ENCODE data around the gene UQCC5.
"Not testable (repeated sequence)": the region's sequence is repeated elsewhere in the genome, so short reads cannot be mapped to it uniquely, and the experiment has no call there.

Gene UQCC5

GRCh38 chr3:52524258-52524751, 12.1 kb upstream of the UQCC5 start:
- H3K4me1 ChIP-seq: peaks cover 19% of the 10 kb centered on the region
- TF ChIP-seq, protein P1, sequence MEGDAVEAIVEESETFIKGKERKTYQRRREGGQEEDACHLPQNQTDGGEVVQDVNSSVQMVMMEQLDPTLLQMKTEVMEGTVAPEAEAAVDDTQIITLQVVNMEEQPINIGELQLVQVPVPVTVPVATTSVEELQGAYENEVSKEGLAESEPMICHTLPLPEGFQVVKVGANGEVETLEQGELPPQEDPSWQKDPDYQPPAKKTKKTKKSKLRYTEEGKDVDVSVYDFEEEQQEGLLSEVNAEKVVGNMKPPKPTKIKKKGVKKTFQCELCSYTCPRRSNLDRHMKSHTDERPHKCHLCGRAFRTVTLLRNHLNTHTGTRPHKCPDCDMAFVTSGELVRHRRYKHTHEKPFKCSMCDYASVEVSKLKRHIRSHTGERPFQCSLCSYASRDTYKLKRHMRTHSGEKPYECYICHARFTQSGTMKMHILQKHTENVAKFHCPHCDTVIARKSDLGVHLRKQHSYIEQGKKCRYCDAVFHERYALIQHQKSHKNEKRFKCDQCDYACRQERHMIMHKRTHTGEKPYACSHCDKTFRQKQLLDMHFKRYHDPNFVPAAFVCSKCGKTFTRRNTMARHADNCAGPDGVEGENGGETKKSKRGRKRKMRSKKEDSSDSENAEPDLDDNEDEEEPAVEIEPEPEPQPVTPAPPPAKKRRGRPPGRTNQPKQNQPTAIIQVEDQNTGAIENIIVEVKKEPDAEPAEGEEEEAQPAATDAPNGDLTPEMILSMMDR (IDR thresholded peaks at IDR 0.05; ENCODE audit: low read depth, low read length): no peak
- DNase-seq: peak; percentile 1
- H3K27me3 ChIP-seq: no peaks in the 10 kb centered on the region
- peaks cover 32% of the 10 kb centered on the region for H3K36me3 ChIP-seq
- no peak overlapping the region for H3K4me3 ChIP-seq (ENCODE audit: low read depth, low read length)
- no peaks in the 10 kb centered on the region for H3K9me3 ChIP-seq

DNA sequence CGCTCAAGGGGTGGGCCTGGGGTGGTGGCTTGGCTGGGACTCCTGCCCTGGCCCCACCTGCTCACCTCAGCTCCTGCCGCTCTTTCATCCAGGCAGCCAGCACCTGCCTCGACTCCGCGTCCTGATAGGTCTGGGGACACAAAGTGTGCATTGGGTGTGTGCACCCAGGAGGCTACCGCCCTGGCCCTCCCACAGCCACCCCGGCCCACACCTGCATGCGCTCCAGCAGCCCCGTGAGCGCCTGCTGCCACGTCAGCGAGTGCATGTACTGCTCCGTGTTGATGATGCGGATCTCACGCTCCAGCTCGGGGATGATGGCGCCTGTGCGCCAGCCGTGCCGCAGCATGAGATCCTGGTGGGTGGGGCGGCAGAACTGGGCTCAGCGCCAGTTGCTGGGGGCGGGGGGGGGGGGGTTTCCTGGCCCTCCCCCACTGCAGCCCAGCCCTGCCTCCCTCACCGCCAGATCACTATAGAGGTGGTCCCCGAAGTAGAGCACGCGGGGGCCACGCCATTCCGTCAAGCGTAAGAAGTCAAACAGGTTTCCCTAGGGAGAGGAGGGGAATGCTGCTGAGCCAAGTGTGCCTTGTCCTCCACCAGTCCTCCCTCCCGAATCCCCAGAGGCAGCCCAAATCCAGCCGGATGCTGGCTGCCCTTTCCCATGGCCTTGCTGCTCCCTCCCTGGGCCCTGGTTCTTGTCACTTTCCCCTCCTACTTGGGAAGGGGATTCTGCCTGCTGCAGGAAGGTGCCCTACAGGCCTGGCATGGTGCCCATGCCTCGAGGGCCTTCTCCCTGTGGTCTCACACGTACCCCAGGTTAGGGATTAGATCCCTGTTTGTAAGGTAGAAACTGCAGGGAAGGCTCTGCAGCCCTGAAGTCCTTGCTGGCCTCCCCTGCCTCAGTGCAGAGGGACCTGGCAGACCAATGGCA, 11.4 kb upstream of the UQCC5 start:
- TF ChIP-seq, protein P1 (IDR thresholded peaks at IDR 0.05; ENCODE audit: low read depth, low read length): no peak
- Histone ChIP-seq H3K4me1 (peaks cover 25% of the 10 kb centered on the region), H3K27me3 (no peaks in the 10 kb centered on the region), H3K4me3 (ENCODE audit: low read depth, low read length) (no peak overlapping the region), H3K9me3 (no peaks in the 10 kb centered on the region), H3K36me3 (peaks cover 36% of the 10 kb centered on the region)
- DNase-seq: peak; percentile 59

- DNase-seq: no peak
- Histone ChIP-seq H3K4me1 (peaks cover 31% of the 10 kb centered on the region), H3K9me3 (no peaks in the 10 kb centered on the region), H3K27me3 (no peaks in the 10 kb centered on the region), H3K36me3 (peaks cover 36% of the 10 kb centered on the region), H3K4me3 (ENCODE audit: low read depth, low read length) (no peak overlapping the region)
- TF ChIP-seq, protein P1 (IDR thresholded peaks at IDR 0.05; ENCODE audit: low read depth, low read length): no peak
Measured at GRCh38 chr3:52525680-52526561, 10.5 kb upstream of the UQCC5 start.

GRCh38 chr3:52526671-52527038, 9.8 kb upstream of the UQCC5 start:
- H3K4me3 ChIP-seq (ENCODE audit: low read depth, low read length); H3K9me3 ChIP-seq; H3K27me3 ChIP-seq; DNase-seq: not testable (repeated sequence)
- peaks cover 36% of the 10 kb centered on the region for H3K36me3 ChIP-seq
- H3K4me1 ChIP-seq: peaks cover 35% of the 10 kb centered on the region

GRCh38 chr3:52527039-52527731, 9.2 kb upstream of the UQCC5 start:
- no peak for DNase-seq
- TF ChIP-seq, protein P1 (IDR thresholded peaks at IDR 0.05; ENCODE audit: low read depth, low read length): no peak
- Histone ChIP-seq H3K4me1 (peaks cover 37% of the 10 kb centered on the region), H3K27me3 (no peaks in the 10 kb centered on the region), H3K4me3 (ENCODE audit: low read depth, low read length) (no peak overlapping the region), H3K36me3 (peaks cover 36% of the 10 kb centered on the region), H3K9me3 (no peaks in the 10 kb centered on the region)
